HG03135 (cell line): ENCODE results near the gene C11orf21.

Experiments used
- ATAC-seq: cut with Tn5 transposase; IDR thresholded peaks from one replicate; pipeline ENCODE4 v1.9.1; 2021; ENCODE audit warnings: mild to moderate bottlenecking, moderate library complexity; ENCODE audit not compliant: unreplicated experiment

C11orf21 gene

DNA sequence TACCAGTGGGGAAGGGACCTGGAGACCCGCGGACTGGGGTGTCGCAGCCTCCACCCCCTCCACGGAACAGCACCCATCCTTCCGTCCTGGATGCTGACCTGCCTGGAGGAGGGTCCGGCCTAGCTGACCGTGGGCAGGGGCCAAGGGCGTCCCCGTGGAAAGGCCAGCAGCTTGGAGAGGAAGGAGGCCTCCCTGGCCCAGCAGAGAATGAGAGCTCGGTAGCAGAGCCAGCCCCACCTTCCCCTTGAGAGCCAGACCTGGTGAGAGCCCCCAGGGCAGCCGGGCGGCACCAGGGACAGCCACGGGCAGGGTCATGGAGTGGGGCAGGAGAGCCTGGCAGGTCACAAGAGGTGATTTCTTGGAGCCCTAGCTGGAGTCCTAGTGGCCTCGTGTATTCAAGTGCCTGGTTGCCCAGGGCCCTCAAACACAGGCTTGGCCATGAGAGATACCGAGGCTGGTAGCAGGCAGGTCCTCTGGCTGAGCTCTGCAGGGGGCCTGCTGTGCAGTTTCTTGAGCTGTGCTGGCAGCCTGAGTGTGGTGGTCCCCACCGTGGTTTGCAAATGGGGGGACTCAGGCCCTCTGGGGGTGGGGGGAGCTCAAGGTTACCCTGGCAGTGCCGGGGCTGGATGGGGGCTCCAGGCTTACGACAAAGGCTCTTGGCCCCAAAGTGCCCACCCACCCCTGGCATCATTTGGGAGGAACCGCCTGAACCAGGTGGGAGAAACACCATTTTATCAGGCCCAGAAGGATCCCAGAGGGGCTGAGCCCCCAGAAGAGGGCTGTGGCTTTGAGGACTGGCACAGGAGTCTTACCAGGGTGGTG lies 7.7 kb upstream of the C11orf21 start:
- ATAC-seq = no peak

DNA sequence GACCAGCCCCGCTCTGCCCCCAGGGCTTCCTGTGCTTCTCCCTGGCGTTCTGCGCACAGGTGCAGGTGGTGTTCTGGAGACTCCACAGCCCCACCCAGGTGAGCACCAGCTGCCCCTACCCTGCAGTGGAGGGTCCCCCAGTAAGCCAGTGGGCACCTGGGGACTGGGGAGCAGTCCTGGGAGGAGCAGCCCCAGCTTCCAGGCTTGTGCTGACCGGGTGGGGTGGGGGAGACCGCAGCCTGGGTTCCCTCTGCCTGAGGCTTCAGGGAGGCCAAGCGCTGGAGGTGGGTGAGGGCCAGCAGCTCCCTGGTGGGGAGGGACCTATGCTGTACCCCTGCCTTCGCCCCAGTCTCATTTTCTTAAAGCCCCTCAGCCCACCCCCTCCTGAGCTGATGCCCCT lies 7.0 kb upstream of the C11orf21 start:
- ATAC-seq = no peak

DNA sequence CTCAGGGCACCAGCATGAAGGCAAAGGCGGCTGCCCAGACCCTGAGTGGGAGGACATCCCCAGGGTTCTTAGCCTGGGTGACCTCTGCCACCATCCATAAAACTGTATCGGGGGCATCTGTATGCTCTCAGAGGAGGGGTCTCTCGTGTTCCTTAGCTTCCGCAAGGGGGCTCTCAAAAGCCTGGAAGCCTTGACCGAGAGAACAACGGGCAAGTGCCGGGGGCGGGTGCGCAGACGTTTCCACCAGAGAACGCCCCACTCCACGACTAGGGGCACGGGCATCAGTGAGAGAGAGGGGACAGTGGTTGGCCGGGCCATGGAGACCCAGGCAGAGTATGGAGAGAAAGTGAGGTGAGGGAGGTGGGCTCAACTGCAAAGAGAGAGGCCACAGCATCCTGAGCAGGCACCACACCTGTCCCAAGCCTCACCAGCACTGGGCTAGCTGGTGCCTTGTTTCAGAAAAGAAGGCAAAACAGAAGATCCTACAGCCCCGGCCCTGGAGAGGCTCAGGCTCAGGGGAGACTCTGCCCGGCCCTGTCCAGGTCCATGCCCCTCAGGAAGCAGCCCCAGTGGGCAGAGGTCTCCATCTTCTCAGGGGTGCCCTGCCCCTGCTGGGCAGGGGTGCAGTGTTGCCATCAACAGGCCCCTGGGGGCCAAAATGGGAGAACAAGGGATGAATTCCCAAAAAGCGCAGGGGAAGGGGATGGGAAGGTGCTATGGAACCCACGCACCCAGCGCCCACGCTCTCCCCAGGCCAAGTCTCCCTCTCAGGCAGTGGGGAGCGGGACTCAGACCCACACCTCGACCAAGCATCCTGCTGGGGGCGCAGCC lies 6.0 kb upstream of the C11orf21 start:
- no peak for ATAC-seq

DNA sequence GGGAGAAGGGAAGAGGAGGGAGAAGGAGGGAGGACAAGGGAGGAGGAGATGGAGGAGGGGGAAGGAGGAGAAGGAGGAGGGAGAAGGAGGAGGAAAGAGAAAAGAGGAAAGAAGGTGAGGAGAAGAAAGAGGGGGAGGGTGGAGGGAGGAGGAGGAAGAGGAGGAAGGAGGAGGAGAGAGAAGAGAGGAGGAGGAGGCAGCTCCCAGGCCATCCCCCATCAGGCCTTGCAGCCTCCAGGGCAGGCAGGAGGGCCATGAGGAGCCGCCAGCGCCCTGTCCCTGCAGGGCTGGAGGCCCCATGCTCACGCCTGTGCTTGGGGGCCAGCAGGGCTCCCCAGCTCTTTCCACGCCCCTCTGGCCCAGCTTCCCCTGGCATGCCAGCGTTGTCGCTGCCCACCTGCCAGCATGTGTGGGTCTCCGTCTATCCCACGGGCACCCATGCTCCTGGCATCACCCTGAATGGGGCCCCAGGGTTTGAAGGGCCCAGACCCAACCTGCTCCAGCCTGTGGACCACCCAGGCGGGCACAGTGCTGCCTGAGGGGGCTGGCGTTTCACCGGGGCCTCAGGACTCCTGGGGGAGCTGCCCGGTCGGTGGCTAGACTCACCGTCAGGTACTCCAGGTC lies 5.3 kb upstream of the C11orf21 start:
- no peak for ATAC-seq

DNA sequence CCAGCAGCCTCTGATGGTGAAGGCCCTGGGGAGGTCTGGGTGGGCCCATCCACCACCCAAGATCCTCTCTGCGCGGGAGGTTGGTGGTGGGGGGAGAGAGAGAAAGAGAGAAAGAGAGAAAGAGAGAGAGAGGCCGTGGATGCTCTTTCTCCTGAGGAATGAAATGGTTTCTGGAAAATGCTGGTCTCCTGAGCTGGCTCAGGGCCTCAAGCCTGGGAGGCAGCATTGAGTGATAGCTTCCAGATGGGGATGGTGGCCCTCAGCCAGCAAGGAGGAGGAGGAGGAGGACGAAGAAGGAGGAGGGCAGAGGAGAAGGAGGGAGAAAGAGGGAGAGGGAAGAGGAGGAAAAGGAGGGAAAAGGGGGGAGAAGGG lies 4.7 kb upstream of the C11orf21 start:
- ATAC-seq = no peak

DNA sequence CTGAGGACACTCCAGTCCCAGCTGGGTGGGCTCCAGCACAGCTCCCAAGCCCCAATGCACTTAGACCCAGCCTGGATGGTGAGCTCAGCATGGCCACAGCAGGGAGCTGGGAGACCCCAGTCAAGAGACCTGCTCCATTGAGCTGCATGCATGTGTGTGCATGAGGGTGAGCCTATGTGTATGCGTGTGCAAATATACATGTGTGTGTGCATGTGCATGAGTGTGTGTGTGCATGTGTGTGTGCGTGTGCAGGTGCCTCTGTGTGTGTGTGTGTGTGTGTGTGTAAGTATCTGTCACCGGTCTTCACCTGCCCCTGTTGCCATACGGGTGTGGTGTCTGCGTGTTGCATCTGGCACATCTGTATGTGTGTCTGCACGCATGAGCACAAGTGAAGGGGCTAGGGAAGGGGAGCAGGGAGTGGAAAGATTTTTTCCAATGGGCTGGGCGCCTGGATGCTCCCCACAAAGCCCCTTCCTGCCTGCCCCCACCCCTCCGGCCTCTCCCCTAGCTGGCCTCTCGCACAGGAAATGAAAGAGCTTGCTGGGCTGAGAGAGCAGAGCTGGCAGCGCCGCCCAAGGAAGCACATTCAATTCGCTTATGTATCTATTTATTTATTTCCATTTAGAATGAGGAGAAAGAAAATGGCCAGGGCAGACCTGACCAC lies 4.2 kb upstream of the C11orf21 start:
- no peak for ATAC-seq

DNA sequence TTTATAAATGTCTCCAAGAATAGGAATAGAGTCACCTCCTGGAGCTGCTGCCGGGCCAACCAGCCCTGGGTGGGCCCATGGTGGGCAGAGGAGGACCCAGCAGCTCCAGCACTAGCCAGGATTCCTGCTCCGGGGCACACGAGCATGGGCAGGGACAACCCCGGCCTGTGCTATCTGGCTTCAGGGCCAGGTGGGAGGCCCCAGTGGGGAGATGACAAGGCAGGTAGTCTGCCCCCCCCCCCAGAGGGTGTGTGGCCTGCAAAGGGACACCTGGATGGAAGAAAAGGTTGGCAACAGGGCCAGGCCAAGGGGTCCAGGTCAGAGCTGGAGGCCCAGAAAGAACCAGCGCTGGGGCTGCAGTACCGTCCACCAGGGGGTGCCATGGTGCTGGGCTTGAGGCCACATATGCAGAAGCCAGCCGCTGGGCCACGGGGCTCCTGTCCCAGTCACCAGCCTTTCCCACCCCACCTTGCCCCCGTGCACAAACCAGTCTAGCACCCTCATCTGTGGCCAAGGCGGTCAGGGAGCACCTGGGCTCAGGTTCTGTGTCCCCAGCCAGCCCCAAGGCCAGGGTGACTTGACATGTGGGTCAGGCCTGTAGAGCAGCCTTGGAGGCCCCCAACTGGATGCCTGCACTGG lies 3.5 kb upstream of the C11orf21 start:
- no peak for ATAC-seq

DNA sequence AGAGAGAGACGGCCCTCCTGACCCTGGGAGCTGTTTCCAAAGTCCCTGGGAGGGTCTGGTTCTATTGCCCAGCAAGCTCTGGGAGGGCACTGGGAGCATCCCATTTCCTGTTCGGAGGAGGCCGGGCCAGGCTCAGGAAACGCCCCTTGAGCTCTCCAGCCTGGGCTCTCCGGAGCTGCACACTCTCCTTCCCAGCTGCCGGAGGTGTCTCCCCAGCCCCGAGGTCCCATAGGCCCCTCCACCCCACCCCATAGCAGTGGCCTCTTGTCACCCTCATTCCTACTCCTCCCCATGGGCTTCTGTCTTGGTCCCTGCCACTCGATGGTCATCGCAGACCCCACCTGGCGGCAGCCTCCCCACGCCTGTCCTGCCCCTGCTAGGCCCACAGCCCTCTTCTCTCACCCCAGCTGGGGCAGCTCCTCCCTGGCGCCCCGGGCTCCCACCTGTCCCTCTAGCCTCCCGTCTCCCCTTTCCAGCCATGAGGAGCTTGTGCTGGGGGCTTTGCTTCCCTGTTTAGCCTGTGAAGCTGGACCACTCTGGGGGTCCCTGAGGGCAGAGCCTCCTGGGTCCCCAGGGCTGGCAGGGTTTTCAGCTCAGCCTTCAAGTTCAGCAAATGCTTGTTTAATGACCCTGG lies 2.9 kb upstream of the C11orf21 start:
- ATAC-seq = no peak

DNA sequence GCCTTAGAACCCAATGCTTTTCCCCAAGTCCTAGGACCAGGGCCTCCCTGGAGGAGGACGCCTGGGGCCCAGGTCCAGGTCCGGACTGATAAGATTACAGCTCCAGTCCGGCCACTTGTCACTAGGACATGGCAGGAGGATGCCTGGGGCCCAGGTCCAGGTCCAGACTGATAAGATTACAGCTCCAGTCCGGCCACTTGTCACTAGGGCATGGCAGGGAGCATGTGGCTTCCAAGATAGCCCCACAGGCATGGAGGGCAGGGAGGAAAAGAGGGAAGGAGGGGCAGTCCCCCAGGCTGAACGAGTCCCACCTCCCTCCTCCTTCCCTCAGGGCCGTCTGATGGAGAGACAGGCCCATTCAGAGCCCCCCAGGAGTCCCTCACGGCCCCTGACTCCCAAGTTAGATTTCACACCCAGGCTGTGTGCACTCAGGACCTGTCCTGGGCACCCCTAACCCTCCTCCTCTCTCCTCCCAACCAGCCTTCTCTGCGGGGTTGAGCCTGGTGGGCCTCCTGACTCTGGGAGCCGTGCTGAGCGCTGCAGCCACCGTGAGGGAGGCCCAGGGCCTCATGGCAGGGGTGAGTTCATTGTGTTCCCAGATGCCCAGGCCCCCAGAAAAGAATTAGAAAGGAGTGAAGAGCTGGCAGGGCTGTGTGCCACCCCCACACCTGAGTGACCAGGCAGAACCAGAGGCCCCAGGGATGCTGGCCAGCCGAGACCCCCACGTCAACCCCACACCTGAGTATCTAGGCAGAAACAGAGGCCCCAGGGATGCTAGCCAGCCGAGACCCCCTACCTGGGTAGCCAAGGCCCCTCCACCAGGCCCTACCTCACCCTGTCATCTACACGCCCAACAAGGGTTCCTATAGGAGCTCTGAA lies 2.1 kb upstream of the C11orf21 start:
- no peak for ATAC-seq

DNA sequence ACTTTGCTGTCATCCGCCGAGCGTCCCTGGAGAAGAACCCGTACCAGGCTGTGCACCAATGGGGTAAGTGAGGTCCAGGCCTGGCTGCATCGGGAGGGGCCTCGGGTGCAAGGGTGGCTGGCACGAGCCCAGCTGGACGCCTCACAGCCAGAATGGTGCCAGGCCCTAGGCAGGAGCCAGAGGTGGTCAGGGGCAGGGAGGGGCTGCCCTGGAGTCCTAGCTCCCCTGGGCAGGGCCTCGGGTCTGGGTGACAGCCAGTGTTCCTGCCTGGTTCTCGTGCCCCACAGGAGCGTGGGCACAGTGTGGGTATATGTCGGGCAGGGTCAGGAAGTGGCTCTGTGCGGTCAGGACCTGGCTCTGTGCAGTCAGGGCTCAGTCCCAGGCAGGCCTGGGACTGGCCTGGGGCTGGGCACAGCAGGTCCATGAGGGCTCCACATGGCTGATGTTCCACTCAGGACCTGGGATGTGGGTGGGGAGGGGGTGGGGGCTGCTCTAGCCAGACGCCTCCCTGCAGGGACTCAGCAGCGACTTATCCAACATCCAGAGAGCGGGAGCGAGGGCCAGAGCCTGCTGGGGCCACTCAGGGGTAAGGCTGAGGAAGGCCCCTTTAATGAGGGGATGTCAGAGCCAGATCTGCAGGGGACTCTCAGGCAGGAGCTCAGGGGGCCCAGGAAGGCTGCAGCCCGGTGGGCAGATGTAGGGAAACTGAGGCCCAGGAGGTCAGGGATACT lies 1.3 kb upstream of the C11orf21 start:
- ATAC-seq = no peak

DNA sequence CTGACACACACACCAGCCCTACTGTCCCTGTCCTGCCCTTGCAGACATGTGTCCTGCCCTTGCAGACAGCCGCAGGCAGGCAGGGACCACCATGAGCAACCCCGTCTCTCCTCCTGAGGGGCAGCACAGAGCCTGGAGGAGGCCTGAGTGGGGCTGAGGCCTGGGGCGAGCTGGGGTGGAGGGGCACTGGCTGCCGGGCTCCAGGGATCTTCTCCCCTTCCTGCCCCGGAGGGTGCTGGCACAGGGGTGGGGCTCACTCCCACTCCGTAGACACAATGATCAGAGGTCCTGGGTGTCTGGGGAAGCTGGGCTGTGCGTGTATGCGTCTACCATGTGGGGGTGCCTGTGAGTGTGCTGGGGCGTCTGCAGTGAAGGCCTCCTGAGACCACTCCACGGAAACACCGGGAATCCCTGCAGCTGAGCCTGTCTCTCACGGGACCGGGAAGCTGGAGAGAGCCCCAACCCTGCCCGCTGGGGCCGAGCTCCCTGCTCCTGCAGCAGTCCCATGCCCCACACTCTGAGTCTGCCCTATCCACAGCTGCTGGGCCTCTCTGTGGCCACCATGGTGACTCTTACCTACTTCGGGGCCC lies 683 bp upstream of the C11orf21 start:
- no peak for ATAC-seq

DNA sequence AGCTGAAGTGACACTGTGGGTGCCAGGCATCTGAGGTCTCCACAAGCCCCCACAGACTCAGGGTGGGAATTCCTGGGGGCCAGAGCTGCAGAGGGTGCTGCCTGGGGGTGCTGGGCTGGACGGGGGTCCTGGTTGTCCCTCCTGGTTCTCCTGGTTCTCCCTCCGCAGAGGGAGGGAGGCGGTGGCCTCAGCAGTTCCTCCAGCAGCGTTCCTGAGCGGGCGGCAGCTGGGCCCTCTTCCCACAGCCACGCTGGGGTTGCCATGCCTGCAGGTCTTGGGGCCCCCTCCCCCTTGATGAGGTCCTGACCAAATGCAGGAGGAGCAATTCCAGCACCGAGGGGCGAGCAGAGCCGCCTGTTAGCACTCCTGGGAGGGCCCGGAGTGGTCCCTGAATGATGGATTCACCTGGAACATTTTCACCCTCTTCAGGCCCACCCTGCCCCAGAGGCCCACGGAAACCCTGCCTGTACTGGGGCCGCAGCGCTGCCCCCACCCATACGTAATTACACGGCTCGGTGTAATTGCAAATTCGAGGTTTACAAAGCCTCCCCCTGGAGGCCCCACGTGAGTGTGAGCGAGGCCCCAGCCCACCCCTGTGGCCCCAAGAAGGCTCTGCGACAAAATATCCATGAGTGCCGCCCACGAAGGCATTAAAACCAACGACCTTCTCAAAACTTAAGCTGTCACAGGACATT lies 635 bp downstream of the C11orf21 start:
- no peak for ATAC-seq

DNA sequence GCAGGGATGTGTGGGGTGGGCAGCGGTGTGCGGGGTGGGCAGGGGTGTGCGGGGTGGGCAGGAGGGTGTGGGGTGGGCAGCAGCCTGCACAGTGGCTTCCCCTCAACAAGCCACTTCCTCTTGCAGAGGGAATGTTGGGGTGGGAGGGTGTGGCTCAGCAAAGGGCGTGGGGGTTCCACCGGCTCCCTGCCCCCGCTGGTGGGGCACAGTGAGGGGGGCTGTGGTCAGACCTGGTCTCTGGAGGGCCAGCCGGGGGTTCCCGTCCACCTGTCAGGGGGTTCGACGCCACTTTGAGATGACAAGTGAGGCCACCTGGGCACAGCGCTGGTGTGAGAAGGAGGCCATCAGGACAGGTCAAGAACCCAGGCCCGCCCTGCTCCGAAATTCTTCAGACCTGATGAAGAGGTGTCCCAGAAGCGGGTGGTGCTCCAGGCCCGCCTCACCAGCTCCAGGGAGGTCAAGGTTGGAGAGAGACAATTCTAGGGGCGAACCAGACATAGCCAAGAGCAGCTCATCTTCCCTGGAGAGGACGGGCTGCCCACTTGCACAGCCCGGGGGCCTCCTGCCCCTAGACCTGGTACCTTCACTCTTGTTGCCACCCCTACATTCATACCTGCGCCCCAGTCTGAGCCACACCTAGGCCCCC lies 1.3 kb downstream of the C11orf21 start:
- ATAC-seq = no peak

DNA sequence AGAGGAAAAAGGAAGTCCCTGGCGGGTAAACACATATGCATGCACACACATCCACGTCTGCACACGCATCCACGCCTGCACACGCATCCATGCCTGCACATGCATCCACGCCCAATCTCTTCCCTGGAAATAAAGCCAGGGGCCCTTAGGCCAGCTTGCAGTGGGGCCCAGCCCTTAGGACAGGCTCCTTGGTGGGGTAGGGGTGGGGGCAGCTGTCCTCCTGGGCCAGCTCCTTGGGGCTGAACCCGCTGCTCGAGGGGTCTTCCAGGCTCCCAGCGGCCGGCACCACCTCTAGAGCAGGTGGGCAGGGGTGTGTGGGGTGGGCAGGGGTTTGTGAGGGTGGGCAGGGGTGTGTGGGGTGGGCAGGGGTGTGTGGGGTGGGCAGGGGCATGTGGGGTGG lies 1.9 kb downstream of the C11orf21 start:
- ATAC-seq = no peak

DNA sequence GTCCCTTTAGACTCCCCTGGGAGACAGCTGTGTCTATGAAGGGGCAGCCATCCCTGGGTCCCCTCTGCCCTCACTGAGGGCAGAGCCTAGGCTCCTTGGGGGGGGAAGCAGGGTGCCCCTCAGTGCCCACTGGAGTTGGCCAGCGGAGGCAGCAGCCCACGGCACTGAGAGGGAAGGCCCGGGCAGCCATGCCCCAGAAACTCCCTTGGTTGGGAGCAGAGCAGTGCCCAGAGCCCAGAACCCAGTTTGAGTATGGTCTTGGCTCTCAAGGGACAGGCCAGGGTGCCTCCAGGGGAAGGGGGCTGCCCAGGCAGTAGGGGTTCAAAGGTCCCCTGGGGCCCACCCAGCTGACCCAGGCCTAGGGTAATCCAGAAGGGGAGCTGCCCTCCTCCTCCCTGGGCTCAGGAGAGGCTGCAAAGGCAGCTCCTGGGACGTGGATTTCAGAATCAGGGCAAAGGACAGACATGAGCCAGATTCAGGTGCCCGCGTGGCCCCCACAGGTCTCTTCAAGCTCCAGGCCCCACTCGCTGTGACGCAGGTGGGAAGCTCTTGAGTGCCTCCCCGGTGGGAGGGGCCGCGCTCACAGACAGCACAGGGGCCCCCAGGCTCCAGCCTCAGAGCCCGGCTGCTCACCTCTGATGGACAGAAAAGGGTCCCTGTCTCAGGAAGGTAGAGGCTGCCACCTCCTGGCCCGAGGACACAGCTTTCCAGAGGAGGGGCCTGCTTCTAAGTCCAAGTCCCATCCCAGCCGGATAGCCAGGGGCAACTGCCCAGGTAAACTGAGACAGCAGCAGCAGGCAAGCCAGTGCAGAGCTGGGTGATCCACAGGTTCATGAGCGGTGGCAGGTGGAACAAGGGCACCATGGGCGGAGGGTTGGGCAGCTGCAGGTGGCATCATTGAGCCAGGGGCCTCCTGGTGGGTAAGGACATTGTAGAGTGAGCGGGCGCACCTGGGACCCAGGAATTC lies 2.6 kb downstream of the C11orf21 start:
- no peak for ATAC-seq

DNA sequence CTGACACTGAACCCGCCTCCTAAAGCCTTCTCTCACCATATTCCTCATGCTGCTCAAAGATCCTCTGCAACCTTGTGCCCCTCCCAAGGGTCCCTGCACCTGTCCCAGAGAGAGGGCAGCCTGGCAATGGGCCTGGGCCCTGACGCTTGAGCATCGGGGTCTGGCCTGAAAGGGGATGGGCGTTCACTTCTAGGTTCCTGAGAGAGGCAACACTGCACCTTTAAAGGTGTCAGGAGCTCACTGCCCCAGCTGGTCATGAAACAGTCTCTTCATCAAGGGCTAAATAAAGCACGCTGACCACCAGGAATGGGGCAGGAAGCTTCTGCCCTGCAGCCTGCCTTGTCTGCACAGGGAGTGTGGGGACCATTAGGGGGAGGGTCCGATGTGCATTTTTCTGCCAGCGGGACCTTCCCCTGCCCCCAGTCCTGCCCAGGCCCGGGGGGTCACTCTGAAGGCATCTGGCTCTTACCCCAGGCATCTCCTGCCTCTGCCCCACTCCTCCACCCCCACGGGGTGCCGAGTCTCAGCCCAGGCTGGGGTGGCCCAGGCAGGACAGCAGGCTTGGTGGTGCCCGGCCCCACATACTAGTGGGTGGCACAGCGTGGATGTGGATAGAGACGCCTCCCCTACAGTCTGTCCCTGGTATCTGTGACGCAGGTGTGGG lies 3.5 kb downstream of the C11orf21 start:
- ATAC-seq = no peak
